22Rv1 (cell line): ENCODE results near the gene CCDC196.
"Not testable (repeated sequence)": the region's sequence is repeated elsewhere in the genome, so short reads cannot be mapped to it uniquely, and the experiment has no call there.

Source experiments
- H3K27ac ChIP-seq: fragments of 450-650 bp; 2 replicates; pipeline ENCODE4 v1.5.1; 2017
- CTCF ChIP-seq: fragments of 450-650 bp; IDR thresholded peaks from 2 replicates; pipeline ENCODE4 v1.5.1; 2017; ENCODE audit warnings: mild to moderate bottlenecking
- ZFX ChIP-seq: fragments of 450-650 bp; IDR thresholded peaks from 2 replicates; pipeline ENCODE4 v1.6.1; 2017; ENCODE audit warnings: antibody characterized with exemption, borderline replicate concordance

The CCDC196 gene

GRCh38 chr14:66495218-66496098 lies 9.3 kb downstream of the CCDC196 start:
- peak; percentile 93 for TF ChIP-seq CTCF
- TF ChIP-seq ZFX: no peak
- no peak overlapping the region for H3K27ac ChIP-seq

DNA sequence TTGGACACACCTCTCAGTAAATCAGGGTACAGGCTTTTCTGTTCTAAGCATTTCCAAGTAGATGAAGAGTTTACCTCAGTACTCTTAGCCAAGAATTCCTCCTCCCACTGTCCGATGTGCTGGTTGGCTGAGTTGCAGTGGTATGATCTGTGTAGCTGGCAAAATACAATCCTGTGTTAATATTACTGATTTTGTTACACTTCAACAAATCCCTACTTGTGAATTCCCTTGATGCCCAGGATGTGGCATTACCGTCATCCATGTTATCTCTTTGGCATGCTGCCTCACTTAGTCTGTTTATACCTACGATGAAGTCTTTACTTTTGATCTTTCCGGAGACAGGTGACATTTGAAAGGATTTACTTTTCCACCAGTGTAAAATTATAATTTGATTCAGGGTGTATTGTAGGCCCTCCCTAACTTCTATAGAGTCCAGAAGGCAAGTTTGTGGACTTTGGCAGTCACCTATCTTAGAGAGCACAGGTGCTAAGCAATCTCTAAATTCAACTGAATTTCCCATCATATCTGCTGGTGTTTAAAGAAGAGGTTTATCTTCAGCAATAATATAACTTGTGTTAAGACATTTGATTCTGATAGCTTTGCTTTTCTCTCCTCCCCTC lies 10.1 kb downstream of the CCDC196 start:
- no peak for TF ChIP-seq ZFX
- TF ChIP-seq CTCF: no peak
- no peak overlapping the region for H3K27ac ChIP-seq

GRCh38 chr14:66496911-66497310 lies 10.7 kb downstream of the CCDC196 start:
- H3K27ac ChIP-seq: no peak overlapping the region
- TF ChIP-seq ZFX: no peak
- no peak for TF ChIP-seq CTCF

DNA sequence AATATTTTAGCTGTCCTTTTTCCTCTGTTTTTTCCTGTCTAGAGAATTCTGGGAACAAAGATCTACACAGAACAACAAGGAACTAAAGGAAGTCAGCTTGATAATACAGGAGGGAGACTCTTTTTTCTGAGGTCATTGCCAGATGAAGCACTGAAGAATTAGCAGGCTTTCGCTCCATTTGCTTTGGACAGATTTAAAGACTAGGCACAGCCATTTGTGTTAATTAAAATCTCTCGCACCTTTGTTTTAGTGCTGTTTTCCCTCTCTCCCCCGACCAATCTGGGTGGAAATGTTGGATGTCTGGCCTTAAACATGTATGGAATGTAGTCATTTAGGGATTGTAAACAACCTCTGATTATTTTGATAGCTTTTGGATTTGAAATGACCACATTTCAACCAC lies 12.1 kb downstream of the CCDC196 start:
- TF ChIP-seq ZFX (no peak), CTCF (no peak)
- no peak overlapping the region for H3K27ac ChIP-seq

DNA sequence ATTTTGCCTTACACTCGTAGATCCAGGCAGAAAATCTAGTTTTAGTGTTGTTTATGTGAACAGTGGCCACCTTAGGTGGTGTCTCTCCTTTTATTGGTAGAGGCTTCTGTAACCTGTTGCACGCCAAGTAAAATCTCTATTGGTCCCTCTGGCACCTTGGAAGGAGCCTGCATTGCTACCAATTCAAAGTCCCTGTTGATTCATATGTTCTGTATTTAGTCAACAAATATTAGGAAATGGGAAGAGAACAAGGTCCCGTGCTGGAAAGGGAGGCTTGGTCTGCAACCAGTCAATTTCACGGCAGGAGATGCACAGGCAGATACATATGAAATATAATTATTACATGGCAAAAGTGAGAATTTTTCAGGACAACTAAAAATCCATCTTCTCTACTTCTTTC lies 15.4 kb downstream of the CCDC196 start:
- no peak for TF ChIP-seq ZFX
- TF ChIP-seq CTCF: no peak
- H3K27ac ChIP-seq: no peak overlapping the region

DNA sequence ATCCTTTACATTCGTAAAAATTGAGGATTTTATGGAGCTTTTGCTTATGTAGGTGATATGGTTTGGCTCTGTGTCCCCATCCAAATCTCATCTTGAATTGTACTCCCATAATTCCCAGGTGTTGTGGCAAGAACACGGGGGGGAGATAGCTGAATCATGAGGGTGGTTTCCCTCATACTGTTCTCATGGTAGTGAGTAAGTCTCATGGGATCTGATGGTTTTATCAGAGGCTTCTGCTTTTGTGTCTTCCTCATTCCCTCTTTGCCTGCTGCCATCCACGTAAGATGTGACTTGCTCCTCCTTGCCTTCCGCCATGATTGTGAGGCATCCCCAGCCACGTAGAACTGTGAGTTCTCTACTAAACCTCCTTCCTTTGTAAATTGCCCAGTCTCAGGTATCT lies 16.7 kb downstream of the CCDC196 start:
- H3K27ac ChIP-seq: not testable (repeated sequence)

DNA sequence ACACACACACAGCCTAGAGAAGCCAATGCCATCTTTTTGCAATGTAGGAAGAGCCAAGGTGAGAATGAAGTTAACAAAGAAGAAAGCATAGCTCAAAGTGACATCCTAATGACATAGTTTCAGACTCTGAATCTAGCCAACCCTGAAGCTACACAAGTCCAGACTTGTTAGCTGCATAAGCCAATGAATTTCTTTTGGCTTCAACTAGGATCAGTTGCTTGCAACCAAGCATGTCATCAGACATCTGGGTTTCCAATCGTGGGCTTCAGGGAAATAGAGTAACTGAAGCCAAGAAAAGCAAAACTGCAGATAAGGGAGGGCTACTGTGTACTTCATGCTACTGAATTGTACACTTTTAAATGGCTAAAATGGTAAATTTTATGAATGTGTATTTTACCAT lies 17.4 kb downstream of the CCDC196 start:
- no peak overlapping the region for H3K27ac ChIP-seq
- TF ChIP-seq CTCF (no peak), ZFX (no peak)
